Stimulated activated CD4-positive, alpha-beta T cell treated with anti-CD3 and anti-CD28 coated beads, Interleukin-1b, Interleukin-23, amount 100 ng/mL, for 4 hours (primary cell): ENCODE results near the gene NUDT16.
"Not testable (repeated sequence)": the region's sequence is repeated elsewhere in the genome, so short reads cannot be mapped to it uniquely, and the experiment has no call there.

ENCODE experiments used
- DNase-seq, 2 donors: peaks; one replicate each; pipeline ENCODE4 v3.0.0-alpha.2; 2020; ENCODE audit warnings: low read depth in 2 of 2

Gene NUDT16

DNA sequence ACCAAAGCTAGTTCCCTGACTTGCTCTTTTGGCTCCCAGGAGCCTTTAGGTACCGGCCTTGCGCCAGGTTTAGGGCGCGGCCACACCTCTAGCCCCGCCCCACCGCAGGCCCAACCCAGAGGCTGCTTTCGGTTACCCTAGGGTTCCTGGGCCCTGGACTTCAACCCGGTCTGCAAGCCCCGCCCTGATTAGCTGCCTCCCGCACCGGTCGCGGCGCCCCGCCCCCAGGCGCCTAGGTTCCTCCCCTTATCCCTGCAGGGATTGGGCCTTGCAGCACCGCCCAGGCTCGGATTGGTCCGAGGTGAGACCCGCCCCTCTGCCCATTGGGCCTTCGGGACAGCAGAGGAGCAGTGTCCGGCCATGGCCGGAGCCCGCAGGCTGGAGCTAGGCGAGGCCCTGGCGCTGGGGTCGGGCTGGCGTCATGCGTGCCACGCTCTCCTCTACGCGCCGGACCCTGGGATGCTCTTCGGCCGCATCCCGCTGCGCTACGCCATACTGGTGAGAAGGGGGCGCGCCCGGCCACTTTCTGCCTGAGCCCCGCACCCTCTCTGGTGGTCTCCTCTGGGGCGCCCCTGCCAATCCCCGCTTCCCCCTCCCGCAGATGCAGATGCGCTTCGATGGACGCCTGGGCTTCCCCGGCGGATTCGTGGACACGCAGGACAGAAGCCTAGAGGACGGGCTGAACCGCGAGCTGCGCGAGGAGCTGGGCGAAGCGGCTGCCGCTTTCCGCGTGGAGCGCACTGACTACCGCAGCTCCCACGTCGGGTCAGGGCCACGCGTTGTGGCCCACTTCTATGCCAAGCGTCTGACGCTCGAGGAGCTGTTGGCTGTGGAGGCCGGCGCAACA is at the start of gene NUDT16:
Gene NUDT16 (plus strand): TSS at position 330 of the 847 bp plus-strand sequence. CDS start 31 bp downstream, at position 361.
- DNase-seq, result peak; percentile 91 to 97

DNA sequence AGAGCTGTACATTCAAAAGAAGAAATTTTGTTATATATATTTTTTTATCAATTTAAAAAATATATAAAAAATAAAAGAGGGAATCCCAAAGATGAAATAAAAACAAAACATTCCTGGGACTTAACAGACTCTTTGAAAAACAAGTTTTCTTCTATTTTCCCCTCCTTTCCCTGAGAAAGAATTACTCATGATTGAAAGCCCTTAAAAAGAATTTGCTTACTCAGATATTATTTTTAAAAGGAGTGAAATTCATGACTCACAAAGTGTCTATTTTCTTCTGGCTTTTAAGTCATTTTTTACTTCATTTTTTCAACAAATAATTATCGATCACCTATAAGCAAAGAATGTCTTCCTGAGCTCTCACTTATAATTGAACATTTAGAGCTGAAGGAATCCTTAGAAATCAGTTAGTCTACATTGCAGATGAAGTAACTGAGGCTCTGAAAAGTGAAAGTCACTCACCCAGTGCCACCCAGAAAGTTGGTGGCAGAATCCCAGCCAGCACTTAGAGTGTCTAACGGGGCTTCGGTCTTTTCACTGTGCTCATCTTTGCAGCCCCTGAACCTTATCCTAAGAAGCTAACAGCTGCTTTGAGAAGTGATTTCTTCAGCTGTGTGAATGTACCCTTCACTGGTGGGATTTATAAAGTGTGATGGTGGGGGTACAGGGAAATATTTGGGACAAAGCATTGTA is 42.5 kb upstream of the NUDT16 start:
- DNase-seq, result no peak

DNA sequence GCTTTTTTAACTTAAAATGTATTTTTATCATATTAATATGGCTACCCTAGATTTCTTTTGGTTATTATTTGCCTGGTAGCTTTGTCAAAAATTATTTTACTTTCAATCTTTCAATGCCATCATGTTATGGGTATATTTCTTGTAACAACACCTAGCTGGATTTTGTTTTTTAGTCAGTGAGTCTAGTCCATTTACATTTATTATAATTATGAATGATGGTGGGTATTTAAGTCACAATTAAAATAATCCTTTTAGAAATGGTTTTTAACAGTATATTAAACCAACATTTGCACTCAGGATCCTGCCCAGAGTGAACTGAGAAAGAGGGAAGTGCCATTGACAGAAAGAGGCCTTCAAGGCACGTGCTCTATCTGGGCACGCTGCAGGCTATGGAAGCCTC is 39.8 kb upstream of the NUDT16 start:
- no peak for DNase-seq

DNA sequence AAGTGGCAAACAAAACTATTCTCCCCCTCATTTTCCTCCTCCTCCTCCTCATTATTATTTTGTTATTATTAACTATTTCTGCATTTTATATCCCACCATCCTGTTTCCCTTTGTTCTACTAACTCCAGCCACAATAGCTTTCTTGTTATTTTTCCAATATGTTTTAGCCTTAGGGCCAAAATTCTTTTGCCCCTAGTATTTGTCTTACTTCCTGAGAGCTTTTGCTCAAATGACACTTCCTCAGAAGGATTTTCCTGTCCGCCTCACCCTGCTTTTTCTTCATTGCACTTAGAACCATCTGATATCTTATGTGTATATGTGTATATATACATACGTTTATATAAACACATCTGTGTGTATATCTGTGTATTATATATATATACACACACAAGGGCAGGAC is 32.7 kb upstream of the NUDT16 start:
- DNase-seq, result no peak

DNA sequence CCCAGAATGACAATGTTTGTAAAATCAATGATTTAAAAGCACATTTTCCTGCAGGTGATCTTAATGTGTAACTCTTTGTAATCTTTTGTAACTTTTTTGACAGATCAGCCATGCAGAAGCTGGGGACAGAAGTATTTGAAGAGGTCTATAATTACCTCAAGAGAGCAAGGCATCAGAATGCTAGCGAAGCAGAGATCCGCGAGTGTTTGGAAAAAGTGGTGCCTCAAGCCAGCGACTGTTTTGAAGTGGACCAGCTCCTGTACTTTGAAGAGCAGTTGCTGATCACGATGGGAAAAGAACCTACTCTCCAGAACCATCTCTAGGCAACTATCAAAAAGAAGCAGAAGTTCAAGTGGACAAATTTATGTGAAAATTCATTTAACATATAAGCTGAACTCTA is 32.1 kb upstream of the NUDT16 start:
- no peak for DNase-seq

DNA sequence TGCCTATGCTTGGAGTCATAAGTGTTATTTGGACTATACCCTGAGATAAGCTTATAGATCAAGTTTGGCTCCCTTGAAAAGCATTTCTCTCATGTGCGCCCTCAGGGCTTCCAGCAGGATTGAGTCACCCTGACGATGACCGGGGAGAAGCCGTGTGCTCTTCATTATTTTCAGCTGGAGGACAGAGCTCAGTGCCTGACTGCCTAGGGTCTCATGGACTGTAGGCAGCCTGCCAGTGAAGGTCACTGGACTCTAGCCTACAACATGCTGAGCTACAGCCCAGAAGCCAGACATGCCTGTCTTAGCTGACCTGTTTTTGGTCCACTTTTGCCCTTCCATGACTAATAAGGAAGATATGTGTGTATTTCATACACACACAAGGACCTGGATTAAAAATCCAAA is 31.6 kb upstream of the NUDT16 start:
- DNase-seq, result no peak

DNA sequence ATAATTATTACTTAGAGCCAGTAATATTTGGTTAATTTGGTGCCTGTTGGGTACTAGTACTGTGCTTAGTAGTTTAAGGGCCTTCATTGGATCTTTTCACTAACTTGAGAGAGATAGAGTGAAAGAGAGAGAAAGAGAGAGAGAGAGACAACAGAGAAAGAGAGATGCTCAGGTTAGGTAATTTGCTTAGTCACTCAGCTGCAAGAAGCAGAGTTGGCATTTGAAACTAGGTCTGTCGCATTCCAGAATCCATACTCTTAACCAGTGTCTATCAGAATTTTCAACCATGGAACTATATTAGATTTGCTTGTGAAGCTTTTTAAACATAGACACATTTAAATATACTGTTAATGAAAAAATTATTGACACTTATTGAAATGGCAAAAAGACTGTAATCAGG is 31.1 kb upstream of the NUDT16 start:
- DNase-seq, result no peak

DNA sequence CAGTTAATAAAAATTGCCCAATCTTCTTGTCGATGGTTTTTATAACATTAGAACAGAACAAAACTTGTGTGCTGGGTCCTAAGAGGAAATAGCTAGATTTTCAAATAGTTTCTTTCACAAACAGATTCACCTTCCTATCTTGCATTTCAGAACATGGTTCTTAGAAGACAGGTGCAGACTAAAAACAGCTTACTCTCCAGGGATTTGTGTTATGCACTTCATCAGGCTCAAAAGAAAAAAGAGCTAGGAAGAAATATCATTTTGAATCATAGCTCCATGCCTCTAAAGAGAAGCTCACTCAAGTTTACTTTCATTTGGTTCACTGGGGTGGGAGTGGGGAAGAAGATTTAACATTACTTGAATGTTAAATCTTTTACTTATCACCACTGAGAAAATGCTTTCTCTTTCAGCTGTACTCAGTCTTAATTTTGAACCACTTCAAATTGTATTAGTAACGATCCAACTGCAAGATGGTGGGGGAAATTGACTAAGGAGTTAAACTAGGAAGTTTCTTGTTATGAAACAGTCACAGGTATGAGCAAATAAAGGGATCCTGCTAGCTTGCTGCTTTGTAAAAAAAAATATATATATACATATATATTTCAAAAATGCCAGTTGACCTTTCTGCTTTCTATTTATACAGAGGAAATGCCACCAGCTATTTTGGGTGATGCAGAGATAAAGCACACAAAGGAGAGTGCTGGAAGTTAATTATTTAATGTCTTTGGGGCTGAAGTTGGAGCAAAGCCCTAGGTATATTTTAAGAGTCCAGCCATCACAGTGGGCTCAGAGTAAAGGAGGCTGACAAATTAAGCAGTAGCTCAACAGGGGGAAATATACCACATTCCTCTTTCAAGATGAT is 28.3 kb upstream of the NUDT16 start:
- no peak for DNase-seq

DNA sequence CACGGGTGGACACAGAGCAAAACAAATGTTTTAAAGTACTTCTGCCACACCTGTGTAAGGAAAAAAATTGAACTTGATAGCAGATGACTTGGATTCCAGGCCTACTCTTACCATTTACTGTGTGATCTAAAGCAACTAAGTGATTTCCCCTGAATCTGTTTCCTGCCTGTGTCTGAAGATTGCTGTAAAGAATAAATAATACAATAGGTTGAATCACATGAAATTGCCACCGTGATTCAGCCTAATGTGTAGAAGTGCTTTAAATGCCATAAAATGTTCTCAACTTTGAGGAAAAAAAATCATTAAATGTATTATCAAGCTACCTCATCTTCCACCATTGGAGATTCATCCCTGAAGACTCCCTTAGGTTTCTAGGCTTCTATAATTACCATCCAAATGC is 27.6 kb upstream of the NUDT16 start:
- no peak for DNase-seq

DNA sequence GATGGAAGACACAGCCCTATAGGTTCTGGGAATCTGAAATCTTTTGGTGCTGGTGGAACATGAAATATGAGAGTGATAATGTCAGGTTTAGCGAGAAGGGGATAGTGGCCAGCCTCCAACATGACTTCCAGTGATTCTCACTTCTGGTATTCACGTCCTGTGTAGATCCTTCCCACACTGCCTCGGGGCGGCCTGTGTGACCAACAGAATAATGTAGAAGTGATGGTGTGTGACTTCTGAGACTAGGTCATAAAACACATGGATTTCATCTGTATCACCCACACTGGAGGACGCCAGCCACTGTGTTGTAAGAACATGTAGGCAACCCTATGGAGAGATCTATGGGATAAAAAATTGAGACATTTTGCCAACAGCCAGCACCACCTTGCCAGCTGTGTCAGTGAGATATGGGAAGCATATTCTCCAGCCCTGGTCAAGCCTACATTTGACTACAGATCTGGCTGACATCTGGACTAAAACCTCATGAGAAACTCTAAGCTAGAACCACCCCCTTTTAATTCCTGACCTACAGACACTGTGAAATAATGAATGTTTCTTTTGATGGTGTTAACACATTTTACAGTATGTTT is 25.5 kb upstream of the NUDT16 start:
- DNase-seq, result no peak

DNA sequence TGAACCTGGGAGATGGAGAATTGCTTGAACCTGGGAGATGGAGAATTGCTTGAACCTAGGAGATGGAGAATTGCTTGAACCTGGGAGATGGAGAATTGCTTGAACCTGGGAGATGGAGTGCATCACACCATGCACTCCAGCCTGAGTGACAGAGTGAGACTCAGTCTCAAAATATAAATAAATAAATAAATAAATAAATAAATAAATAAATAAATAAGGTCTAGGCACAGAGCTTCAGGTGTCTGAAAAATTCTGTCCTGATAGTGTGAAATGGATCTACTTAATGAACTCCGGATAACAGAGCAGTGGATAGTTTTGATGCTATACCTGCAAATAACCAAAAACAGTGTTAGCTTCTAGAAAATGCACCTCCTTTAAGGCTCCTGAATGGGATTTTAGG is 24.3 kb upstream of the NUDT16 start:
- no peak for DNase-seq

DNA sequence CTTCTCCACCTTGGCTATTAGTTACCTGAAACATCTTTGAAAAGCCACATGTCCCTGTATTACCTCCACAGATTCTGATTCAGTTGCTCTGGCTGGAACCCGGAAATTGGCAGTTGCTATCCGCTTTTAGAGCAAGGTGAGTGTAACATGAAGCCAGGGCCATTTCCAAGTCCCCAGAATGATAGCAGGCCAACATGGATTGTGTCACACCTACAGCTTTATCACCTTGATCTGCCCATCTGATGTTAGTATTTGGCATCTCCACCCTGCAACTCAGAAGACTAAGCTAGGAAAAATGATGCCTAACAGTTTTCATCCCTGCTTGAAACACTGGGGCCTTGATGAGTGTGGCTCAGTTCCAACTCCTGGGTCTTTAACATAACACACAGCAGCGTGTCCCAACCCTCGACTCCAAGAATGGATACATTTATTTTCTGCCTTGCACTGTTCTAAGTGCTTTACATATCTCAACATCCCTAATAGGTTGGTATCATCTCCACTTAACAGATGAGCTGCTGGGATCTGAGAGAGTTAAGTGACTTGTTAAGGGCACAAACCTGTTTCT is 21.3 kb upstream of the NUDT16 start:
- DNase-seq, result no peak

DNA sequence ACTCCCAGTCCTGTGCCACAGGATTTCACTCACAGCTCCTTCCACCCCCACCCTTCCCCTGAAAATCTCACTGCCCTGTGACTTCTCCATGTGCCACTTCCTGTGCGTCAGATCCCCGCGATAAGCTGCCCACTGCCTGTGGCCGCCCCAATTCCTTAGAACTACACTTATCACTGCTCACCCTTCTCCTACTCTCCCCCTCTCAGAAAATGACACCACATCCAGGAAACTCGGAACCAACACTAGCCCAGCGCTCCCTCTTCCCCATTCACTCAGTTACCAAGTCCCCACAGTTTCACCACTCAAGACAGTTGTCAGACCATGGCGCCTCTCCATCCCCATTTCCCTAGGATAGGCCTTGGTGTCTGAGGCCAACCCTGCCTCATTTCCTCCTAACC is 20.5 kb upstream of the NUDT16 start:
- not testable (repeated sequence) for DNase-seq

DNA sequence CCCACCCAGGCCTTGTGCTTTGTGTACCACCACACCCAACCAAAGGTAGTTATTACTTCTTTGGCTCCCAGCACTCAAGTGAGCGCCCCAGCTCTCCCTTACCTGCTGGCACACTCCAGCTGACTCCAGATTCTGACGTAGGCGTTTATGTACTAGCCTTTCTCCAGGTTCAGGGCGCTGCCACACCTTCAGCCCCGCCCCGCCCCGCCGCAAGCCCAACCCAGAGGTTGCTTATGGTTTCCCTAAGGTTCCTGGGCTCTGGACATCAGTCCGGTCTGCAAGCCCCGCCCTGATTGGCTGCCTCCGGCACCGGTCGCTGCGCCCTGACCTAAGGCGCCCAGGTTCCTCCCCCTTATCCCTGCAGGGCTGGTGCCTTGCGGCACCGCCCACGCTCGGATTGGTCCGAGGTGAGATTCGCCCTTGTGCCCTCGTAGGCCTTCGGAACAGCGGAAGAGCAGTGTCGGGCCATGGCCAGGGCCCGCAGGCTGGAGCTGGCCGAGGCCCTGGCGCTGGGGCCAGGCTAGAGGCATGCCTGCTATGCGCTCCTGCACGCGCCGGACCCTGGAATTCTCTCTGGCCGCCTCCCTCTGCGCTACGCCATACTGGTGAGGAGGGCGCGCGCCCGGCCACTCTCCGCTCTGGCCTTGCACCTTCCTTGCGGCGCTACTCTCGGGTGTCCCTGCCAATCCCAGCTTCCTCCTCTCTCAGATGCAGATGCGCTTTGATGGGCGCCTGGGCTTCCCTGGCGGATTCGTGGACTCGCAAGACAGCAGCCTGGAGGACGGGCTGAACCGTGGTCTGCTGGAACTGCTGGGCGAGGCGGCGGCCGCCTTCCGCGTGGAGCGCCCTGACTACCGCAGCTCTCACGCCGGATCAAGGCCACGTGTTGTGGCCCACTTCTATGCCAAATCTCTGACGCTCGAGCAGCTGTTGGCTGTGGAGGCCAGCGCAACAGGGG is 19.8 kb upstream of the NUDT16 start:
- DNase-seq, result no peak

DNA sequence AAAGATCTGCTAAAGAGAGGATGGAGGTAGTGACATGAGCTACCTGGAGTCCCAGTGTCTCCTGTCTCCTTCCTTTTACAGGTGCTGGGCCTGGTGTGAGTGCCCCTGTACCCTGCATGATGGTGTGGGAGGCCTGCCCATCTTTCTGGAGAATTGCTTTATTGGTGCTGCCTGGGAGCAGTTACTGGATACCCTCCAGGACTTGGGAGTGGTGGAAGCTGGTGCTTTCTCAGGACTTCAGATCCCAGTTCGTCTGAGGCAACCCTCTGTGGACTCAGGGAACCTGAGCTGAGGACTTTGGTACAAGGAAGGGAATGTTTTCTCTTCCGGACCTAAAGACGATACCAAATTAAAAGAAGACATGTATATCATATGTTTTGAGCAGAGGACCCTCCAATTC is 18.3 kb upstream of the NUDT16 start:
- no peak for DNase-seq

DNA sequence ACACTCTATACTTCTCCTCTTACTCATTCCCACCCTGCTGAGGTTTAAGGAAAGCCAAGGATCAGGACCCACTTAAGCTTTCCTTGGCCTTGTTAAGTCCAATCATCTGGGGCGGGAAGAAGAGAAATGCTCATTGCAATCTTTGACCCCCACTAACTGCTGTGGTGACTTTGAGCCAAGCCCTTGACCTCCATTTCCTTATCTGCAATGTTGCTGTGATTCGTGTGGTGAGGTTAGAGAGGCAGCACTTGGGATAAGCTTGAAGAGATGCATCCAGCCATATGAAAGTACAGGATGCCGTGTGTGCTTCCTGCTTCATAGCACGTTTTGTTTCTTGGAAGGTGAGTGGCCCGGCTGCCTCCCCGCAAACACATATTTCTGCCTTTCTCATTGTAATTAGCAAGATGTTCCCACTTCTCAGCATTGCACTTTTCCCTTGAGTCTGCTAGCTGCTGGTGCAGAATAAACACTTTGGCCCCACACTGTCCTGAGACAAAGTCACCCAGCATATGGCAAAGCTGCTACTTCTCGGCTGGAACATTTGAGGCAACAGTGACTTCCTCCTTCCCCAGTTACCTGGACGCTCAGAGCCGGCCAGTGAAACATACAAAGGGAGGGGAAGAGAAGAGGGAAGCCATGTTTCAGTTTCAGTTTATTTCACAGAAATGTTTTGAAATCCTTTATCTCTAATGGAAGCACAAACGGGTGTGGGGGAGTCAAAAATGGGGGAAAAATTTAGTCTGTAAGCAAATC is 10.5 kb upstream of the NUDT16 start:
- DNase-seq, result no peak

DNA sequence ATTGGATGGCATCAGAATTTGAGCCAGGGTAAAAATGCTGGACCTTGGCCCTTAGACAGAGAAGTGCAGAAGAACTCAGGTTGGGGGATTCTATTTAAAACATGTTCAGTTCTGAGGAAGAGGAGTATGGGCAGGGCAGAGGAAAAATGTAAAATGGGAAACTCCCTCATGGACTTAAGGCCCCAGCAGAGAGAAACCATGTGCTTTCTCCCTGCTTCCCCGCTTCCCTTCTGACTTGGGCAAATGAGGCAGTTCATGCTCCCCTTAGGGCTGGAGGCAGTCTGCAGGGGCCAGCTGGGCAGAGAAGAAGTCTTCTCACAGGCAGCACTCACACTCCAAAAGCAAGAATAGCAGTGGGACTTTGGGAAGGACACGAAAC is 9.9 kb upstream of the NUDT16 start:
- DNase-seq, result no peak

DNA sequence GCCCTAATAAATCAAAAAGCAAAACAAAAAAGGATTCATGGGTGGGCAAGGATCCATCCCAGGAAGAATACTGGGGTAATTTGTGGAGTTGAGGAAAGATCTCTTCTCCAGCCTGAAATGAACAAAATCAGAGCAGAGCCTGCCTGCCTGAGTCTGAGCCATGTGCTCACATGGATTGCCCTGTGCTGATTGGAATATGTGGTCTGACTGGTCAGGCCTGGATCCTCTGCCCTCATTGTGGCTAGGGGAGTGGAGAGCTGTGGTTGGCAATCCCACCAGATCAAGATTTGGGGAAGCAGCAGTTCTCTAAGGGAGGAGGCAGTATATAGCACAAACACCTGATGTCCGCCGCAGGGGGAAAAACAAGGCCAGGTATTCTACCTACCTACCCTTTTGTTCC is 6.8 kb upstream of the NUDT16 start:
- no peak for DNase-seq

DNA sequence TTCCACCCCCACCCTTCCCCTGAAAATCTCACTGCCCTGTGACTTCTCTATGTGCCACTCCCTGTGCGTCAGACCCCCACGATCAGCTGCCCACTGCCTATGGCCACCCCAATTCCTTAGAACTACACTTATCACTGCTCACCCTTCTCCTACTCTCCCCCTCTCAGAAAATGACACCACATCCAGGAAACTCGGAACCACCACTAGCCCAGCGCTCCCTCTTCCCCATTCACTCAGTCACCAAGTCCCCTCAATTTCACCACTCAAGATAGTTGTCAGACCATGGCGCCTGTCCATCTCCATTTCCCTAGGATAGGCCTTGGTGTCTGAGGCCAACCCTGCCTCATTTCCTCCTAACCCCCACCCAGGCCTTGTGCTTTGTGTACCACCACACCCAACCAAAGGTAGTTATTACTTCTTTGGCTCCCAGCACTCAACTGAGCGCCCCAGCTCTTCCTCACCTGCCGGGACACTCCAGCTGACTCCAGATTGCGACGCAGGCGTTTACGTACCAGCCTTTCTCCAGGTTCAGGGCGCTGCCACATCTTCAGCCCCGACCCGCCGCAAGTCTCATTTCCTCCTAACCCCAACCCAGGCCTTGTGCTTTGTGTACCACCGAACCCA is 641 bp upstream of the NUDT16 start:
- DNase-seq, result not testable (repeated sequence)
